Measurements from ENCODE around the gene SMIM12. TPM values are rescaled to one million over a fixed set of nuclear protein-coding genes. Genes with fewer than 3 reads are reported as not detected.
A peak's percentile ranks its signal among the peaks of the same experiment; 100 is the strongest.

SMIM12 gene
- total RNA-seq (21.7 TPM), polyA plus RNA-seq (ENCODE audit: insufficient read depth in 1 of 8, insufficient read length in 8 of 8, low replicate concordance in 1 of 8) (10 to 100 TPM; 23.2 to 31.8 (median 26.9) TPM)
- long read RNA-seq, donor 1, transcript SMIM12-206 (2 exons, 3,454 nt): major isoform, 7 of 36 reads
- long read RNA-seq, donor 1, partial matches to known transcripts: 28 of 36 reads
- long read RNA-seq, donor 1, other reads (novel, unspliced or antisense): 0 of 36 reads
- long read RNA-seq, donor 2: 0 reads
- long read RNA-seq, donor 3, transcript SMIM12-206 (2 exons, 3,454 nt): major isoform, 13 of 81 reads
- long read RNA-seq, donor 3, partial matches to known transcripts: 68 of 81 reads
- long read RNA-seq, donor 3, other reads (novel, unspliced or antisense): 0 of 81 reads
- long read RNA-seq, donor 4, transcript SMIM12-206 (2 exons, 3,454 nt): major isoform, 11 of 12 reads
- long read RNA-seq, donor 4, partial matches to known transcripts: 0 of 12 reads
- long read RNA-seq, donor 4, other reads (novel, unspliced or antisense): 0 of 12 reads
- long read RNA-seq, donor 5, transcript SMIM12-206 (2 exons, 3,454 nt): major isoform, 40 of 41 reads
- long read RNA-seq, donor 5, partial matches to known transcripts: 0 of 41 reads
- long read RNA-seq, donor 5, other reads (novel, unspliced or antisense): 0 of 41 reads
- long read RNA-seq, donor 6, transcript SMIM12-206 (2 exons, 3,454 nt): major isoform, 20 of 20 reads
- long read RNA-seq, donor 6, partial matches to known transcripts: 0 of 20 reads
- long read RNA-seq, donor 6, other reads (novel, unspliced or antisense): 0 of 20 reads
- long read RNA-seq, donor 7, transcript SMIM12-206 (2 exons, 3,454 nt): major isoform, 14 of 14 reads
- long read RNA-seq, donor 7, partial matches to known transcripts: 0 of 14 reads
- long read RNA-seq, donor 7, other reads (novel, unspliced or antisense): 0 of 14 reads
- long read RNA-seq, donor 8, transcript SMIM12-206 (2 exons, 3,454 nt): major isoform, 5 of 62 reads
- long read RNA-seq, donor 8, partial matches to known transcripts: 49 of 62 reads
- long read RNA-seq, donor 8, other reads (novel, unspliced or antisense): 8 of 62 reads
- long read RNA-seq, donor 9, transcript SMIM12-206 (2 exons, 3,454 nt): major isoform, 12 of 13 reads
- long read RNA-seq, donor 9, partial matches to known transcripts: 0 of 13 reads
- long read RNA-seq, donor 9, other reads (novel, unspliced or antisense): 0 of 13 reads
- long read RNA-seq, donor 10, transcript SMIM12-206 (2 exons, 3,454 nt): major isoform, 19 of 20 reads
- long read RNA-seq, donor 10, partial matches to known transcripts: 0 of 20 reads
- long read RNA-seq, donor 10, other reads (novel, unspliced or antisense): 0 of 20 reads
- long read RNA-seq, donor 11, transcript SMIM12-206 (2 exons, 3,454 nt): major isoform, 5 of 5 reads
- long read RNA-seq, donor 11, partial matches to known transcripts: 0 of 5 reads
- long read RNA-seq, donor 11, other reads (novel, unspliced or antisense): 0 of 5 reads

- H3K4me3 ChIP-seq (ENCODE audit: low read length): peak within 1 kb of the TSS; percentile 89
- peak; percentile 98 for DNase-seq
- WGBS (ENCODE audit: insufficient coverage): under 1% methylated on average over 37 of the region's 47 CpGs
- H3K9me3 ChIP-seq (replicated peaks; ENCODE audit: control insufficient read depth, low read depth, low read length): no peaks in the 10 kb centered on the region
- peak within 1 kb of the TSS; percentile 76 for H3K27ac ChIP-seq (ENCODE audit: low read length)
- peaks cover 4% of the 10 kb centered on the region for H3K27me3 ChIP-seq (ENCODE audit: control insufficient read depth, insufficient read depth, low read length)
- peaks cover 14% of the 10 kb centered on the region for H3K4me1 ChIP-seq (ENCODE audit: control insufficient read depth, insufficient read depth, low read length)
- H3K36me3 ChIP-seq (ENCODE audit: control insufficient read depth, insufficient read depth, low read length): peaks cover 14% of the 10 kb centered on the region
These were observed at the start of gene SMIM12 for GRCh38 chr1:34859446-34860200. TSS of gene SMIM12 (minus strand) at chr1:34859749. CDS start at chr1:34855977, 3,772 bp downstream.

- no peaks in the 10 kb centered on the region for H3K27me3 ChIP-seq (ENCODE audit: control insufficient read depth, insufficient read depth, low read length)
- WGBS (ENCODE audit: insufficient coverage): 71% methylated on average over 3 of the region's 3 CpGs
- DNase-seq: no peak
- no peak overlapping the region for H3K27ac ChIP-seq (ENCODE audit: low read length)
- H3K4me1 ChIP-seq (ENCODE audit: control insufficient read depth, insufficient read depth, low read length): no peaks in the 10 kb centered on the region
- H3K4me3 ChIP-seq (ENCODE audit: low read length): no peak overlapping the region
- H3K36me3 ChIP-seq (ENCODE audit: control insufficient read depth, insufficient read depth, low read length): no peaks in the 10 kb centered on the region
- H3K9me3 ChIP-seq (replicated peaks; ENCODE audit: control insufficient read depth, low read depth, low read length): no peaks in the 10 kb centered on the region
These were observed 48.8 kb upstream of the SMIM12 start for GRCh38 chr1:34908369-34908768.

GRCh38 chr1:34907487-34908090 is 48.0 kb upstream of the SMIM12 start:
- H3K9me3 ChIP-seq (replicated peaks; ENCODE audit: control insufficient read depth, low read depth, low read length): no peaks in the 10 kb centered on the region
- H3K4me3 ChIP-seq (ENCODE audit: low read length): no peak overlapping the region
- no peak overlapping the region for H3K27ac ChIP-seq (ENCODE audit: low read length)
- no peak for DNase-seq
- H3K36me3 ChIP-seq (ENCODE audit: control insufficient read depth, insufficient read depth, low read length): no peaks in the 10 kb centered on the region
- no peaks in the 10 kb centered on the region for H3K27me3 ChIP-seq (ENCODE audit: control insufficient read depth, insufficient read depth, low read length)
- WGBS (ENCODE audit: insufficient coverage): 73% methylated on average over 3 of the region's 5 CpGs
- H3K4me1 ChIP-seq (ENCODE audit: control insufficient read depth, insufficient read depth, low read length): no peaks in the 10 kb centered on the region

GRCh38 chr1:34906756-34907155 is 47.2 kb upstream of the SMIM12 start:
- Histone ChIP-seq H3K27me3 (ENCODE audit: control insufficient read depth, insufficient read depth, low read length) (no peaks in the 10 kb centered on the region), H3K4me3 (ENCODE audit: low read length) (no peak overlapping the region), H3K4me1 (ENCODE audit: control insufficient read depth, insufficient read depth, low read length) (no peaks in the 10 kb centered on the region), H3K36me3 (ENCODE audit: control insufficient read depth, insufficient read depth, low read length) (no peaks in the 10 kb centered on the region), H3K27ac (ENCODE audit: low read length) (no peak overlapping the region), H3K9me3 (replicated peaks; ENCODE audit: control insufficient read depth, low read depth, low read length) (no peaks in the 10 kb centered on the region)
- DNase-seq: no peak
- WGBS (ENCODE audit: insufficient coverage): 56% methylated on average over 4 of the region's 4 CpGs

- Histone ChIP-seq H3K36me3 (ENCODE audit: control insufficient read depth, insufficient read depth, low read length) (no peaks in the 10 kb centered on the region), H3K4me3 (ENCODE audit: low read length) (no peak overlapping the region), H3K4me1 (ENCODE audit: control insufficient read depth, insufficient read depth, low read length) (no peaks in the 10 kb centered on the region), H3K27me3 (ENCODE audit: control insufficient read depth, insufficient read depth, low read length) (no peaks in the 10 kb centered on the region), H3K27ac (ENCODE audit: low read length) (no peak overlapping the region), H3K9me3 (replicated peaks; ENCODE audit: control insufficient read depth, low read depth, low read length) (no peaks in the 10 kb centered on the region)
- DNase-seq: no peak
- no CpG with 5 or more reads among the region's 1 CpG for WGBS (ENCODE audit: insufficient coverage)
These were observed 46.7 kb upstream of the SMIM12 start for GRCh38 chr1:34906222-34906621.

GRCh38 chr1:34905098-34905459 is 45.5 kb upstream of the SMIM12 start:
- Histone ChIP-seq H3K36me3 (ENCODE audit: control insufficient read depth, insufficient read depth, low read length) (no peaks in the 10 kb centered on the region), H3K4me3 (ENCODE audit: low read length) (no peak overlapping the region), H3K27me3 (ENCODE audit: control insufficient read depth, insufficient read depth, low read length) (no peaks in the 10 kb centered on the region), H3K9me3 (replicated peaks; ENCODE audit: control insufficient read depth, low read depth, low read length) (no peaks in the 10 kb centered on the region), H3K4me1 (ENCODE audit: control insufficient read depth, insufficient read depth, low read length) (no peaks in the 10 kb centered on the region), H3K27ac (ENCODE audit: low read length) (no peak overlapping the region)
- DNase-seq: no peak
- WGBS (ENCODE audit: insufficient coverage): 73% methylated on average over 8 of the region's 12 CpGs

GRCh38 chr1:34904236-34905097 is 44.9 kb upstream of the SMIM12 start:
- no peak for DNase-seq
- WGBS (ENCODE audit: insufficient coverage): 90% methylated on average over 21 of the region's 33 CpGs
- no peaks in the 10 kb centered on the region for H3K9me3 ChIP-seq (replicated peaks; ENCODE audit: control insufficient read depth, low read depth, low read length)
- no peaks in the 10 kb centered on the region for H3K36me3 ChIP-seq (ENCODE audit: control insufficient read depth, insufficient read depth, low read length)
- no peak overlapping the region for H3K4me3 ChIP-seq (ENCODE audit: low read length)
- H3K4me1 ChIP-seq (ENCODE audit: control insufficient read depth, insufficient read depth, low read length): no peaks in the 10 kb centered on the region
- H3K27ac ChIP-seq (ENCODE audit: low read length): no peak overlapping the region
- H3K27me3 ChIP-seq (ENCODE audit: control insufficient read depth, insufficient read depth, low read length): no peaks in the 10 kb centered on the region

GRCh38 chr1:34901919-34902318 is 42.4 kb upstream of the SMIM12 start:
- no peak for DNase-seq
- H3K27ac ChIP-seq (ENCODE audit: low read length): no peak overlapping the region
- WGBS (ENCODE audit: insufficient coverage): 56% methylated on average over 7 of the region's 7 CpGs
- no peaks in the 10 kb centered on the region for H3K27me3 ChIP-seq (ENCODE audit: control insufficient read depth, insufficient read depth, low read length)
- no peak overlapping the region for H3K4me3 ChIP-seq (ENCODE audit: low read length)
- no peaks in the 10 kb centered on the region for H3K36me3 ChIP-seq (ENCODE audit: control insufficient read depth, insufficient read depth, low read length)
- H3K4me1 ChIP-seq (ENCODE audit: control insufficient read depth, insufficient read depth, low read length): no peaks in the 10 kb centered on the region
- H3K9me3 ChIP-seq (replicated peaks; ENCODE audit: control insufficient read depth, low read depth, low read length): no peaks in the 10 kb centered on the region

All from muscle of leg (tissue), 16 donors.